Stimulated activated CD4-positive, alpha-beta T cell treated with anti-CD3 and anti-CD28 coated beads, Interleukin-12 subunit alpha, Interleukin-12 subunit beta, amount 100 ng/mL, for 4 hours (primary cell): ENCODE results near the gene AMMECR1.
"Not testable (repeated sequence)": the region's sequence is repeated elsewhere in the genome, so short reads cannot be mapped to it uniquely, and the experiment has no call there.

ENCODE experiments used
- DNase-seq: peaks from one replicate; pipeline ENCODE4 v3.0.0-alpha.2; 2020

The AMMECR1 gene

GRCh38 chrX:110251961-110252360, 65.9 kb downstream of the AMMECR1 start:
- DNase-seq: no peak

- DNase-seq: no peak
Measured at GRCh38 chrX:110251526-110251925, 66.4 kb downstream of the AMMECR1 start.

GRCh38 chrX:110250847-110251246, 67.0 kb downstream of the AMMECR1 start:
- no peak for DNase-seq

- DNase-seq: no peak
Measured at GRCh38 chrX:110248578-110248977, 69.3 kb downstream of the AMMECR1 start.

- no peak for DNase-seq
Measured at GRCh38 chrX:110245011-110245410, 72.9 kb downstream of the AMMECR1 start.

- DNase-seq: no peak
Measured at GRCh38 chrX:110242371-110242770, 75.5 kb downstream of the AMMECR1 start.

- no peak for DNase-seq
Measured at GRCh38 chrX:110241816-110242215, 76.1 kb downstream of the AMMECR1 start.

- peak; percentile 6 for DNase-seq
Measured at GRCh38 chrX:110238259-110238658, 79.6 kb downstream of the AMMECR1 start.

GRCh38 chrX:110231485-110231884, 86.4 kb downstream of the AMMECR1 start:
- DNase-seq: not testable (repeated sequence)

GRCh38 chrX:110229497-110230111, 88.3 kb downstream of the AMMECR1 start:
- peak; percentile 56 for DNase-seq

GRCh38 chrX:110228453-110228852, 89.4 kb downstream of the AMMECR1 start:
- DNase-seq: no peak

GRCh38 chrX:110226931-110227330, 91.0 kb downstream of the AMMECR1 start:
- no peak for DNase-seq

- no peak for DNase-seq
Measured at GRCh38 chrX:110224926-110225617, 92.8 kb downstream of the AMMECR1 start.

- no peak for DNase-seq
Measured at GRCh38 chrX:110222497-110223257, 95.2 kb downstream of the AMMECR1 start.

- no peak for DNase-seq
Measured at GRCh38 chrX:110219920-110220319, 98.0 kb downstream of the AMMECR1 start.

GRCh38 chrX:110218591-110218990, 99.3 kb downstream of the AMMECR1 start:
- no peak for DNase-seq

GRCh38 chrX:110216027-110216426, 101.9 kb downstream of the AMMECR1 start:
- DNase-seq: no peak

GRCh38 chrX:110215411-110215810, 102.5 kb downstream of the AMMECR1 start:
- no peak for DNase-seq

- DNase-seq: no peak
Measured at GRCh38 chrX:110214684-110215083, 103.2 kb downstream of the AMMECR1 start.

- no peak for DNase-seq
Measured at GRCh38 chrX:110213183-110213582, 104.7 kb downstream of the AMMECR1 start.

- DNase-seq: no peak
Measured at GRCh38 chrX:110212299-110212698, 105.6 kb downstream of the AMMECR1 start.

- no peak for DNase-seq
Measured at GRCh38 chrX:110211340-110211739, 106.5 kb downstream of the AMMECR1 start.

- DNase-seq: no peak
Measured at GRCh38 chrX:110210417-110211139, 107.3 kb downstream of the AMMECR1 start.
